ENCODE results near the gene LMBR1L.

DNA sequence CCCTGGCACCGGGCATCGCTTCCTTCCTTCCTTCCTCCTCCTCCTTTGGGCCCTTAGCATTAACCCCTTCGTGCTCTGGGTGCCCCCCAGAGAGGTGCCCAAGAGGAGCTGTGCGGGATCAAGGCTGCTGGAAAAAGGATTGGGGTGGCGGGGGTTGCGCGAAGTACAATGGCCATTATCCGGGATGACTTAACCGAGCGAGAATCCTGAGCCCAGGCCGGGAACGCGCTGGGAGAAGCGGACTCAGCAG lies 18.9 kb downstream of the LMBR1L start:
- no peak for TF ChIP-seq GATA2 (IDR thresholded peaks at IDR 0.05; ENCODE audit: low read depth, low read length)
- no peak for TF ChIP-seq GATA3 (IDR thresholded peaks at IDR 0.05; ENCODE audit: low read depth, low read length)
